IPS DF 6.9 (cell line): ENCODE results near the gene ATP1A3.

Experiments used
- DNase-seq: peaks from one replicate; pipeline ENCODE4 v3.0.0-alpha.2; 2013; ENCODE audit warnings: low read depth, low spot score
- H3K27ac ChIP-seq: one replicate; pipeline ENCODE4 v1.5.1; 2013; ENCODE audit warnings: low read length, control low read depth
- H3K27me3 ChIP-seq: 2 replicates; pipeline ENCODE4 v1.6.1; 2013; ENCODE audit warnings: mild to moderate bottlenecking, low read length; ENCODE audit not compliant: control insufficient read depth, insufficient read depth
- H3K36me3 ChIP-seq: 2 replicates; pipeline ENCODE4 v1.6.1; 2013; ENCODE audit warnings: low read length; ENCODE audit not compliant: control insufficient read depth, insufficient read depth
- H3K4me1 ChIP-seq: 2 replicates; pipeline ENCODE4 v1.6.1; 2013; ENCODE audit warnings: low read length; ENCODE audit not compliant: control insufficient read depth, insufficient read depth
- H3K4me3 ChIP-seq: 2 replicates; pipeline ENCODE4 v1.5.1; 2013; ENCODE audit warnings: mild to moderate bottlenecking, low read length
- H3K9me3 ChIP-seq: 2 replicates; pipeline ENCODE4 v1.6.1; 2013; ENCODE audit warnings: low read length, inconsistent platforms; ENCODE audit not compliant: control insufficient read depth, insufficient read depth
- WGBS: extraction: QIAGEN DNeasy Blood & Tissue Kit; methylation state at CpG from one replicate; pipeline ENCODE4 v1.1.7; 2013; ENCODE audit warnings: mixed read lengths, missing lambda C conversion rate; ENCODE audit not compliant: insufficient read length, insufficient coverage; 5-methylcytosine and 5-hydroxymethylcytosine counted together

Gene ATP1A3

GRCh38 chr19:41936416-41936850, 57.6 kb downstream of the ATP1A3 start:
- H3K4me3 ChIP-seq: no peak overlapping the region
- no CpG with 5 or more reads among the region's 8 CpGs for WGBS
- DNase-seq: no peak
- H3K4me1 ChIP-seq: peaks cover 4% of the 10 kb centered on the region
- peaks cover 61% of the 10 kb centered on the region for H3K27me3 ChIP-seq
- no peaks in the 10 kb centered on the region for H3K36me3 ChIP-seq
- no peaks in the 10 kb centered on the region for H3K9me3 ChIP-seq
- H3K27ac ChIP-seq: no peak overlapping the region

GRCh38 chr19:41935760-41936415, 58.1 kb downstream of the ATP1A3 start:
- Histone ChIP-seq H3K27ac (no peak overlapping the region), H3K9me3 (no peaks in the 10 kb centered on the region), H3K4me1 (peaks cover 4% of the 10 kb centered on the region), H3K36me3 (no peaks in the 10 kb centered on the region), H3K4me3 (no peak overlapping the region), H3K27me3 (peaks cover 61% of the 10 kb centered on the region)
- WGBS: no CpG with 5 or more reads among the region's 26 CpGs
- no peak for DNase-seq

GRCh38 chr19:41934849-41935374, 59.1 kb downstream of the ATP1A3 start:
- WGBS: no CpG with 5 or more reads among the region's 7 CpGs
- H3K4me1 ChIP-seq: peaks cover 4% of the 10 kb centered on the region

GRCh38 chr19:41933693-41934426, 60.2 kb downstream of the ATP1A3 start:
- no peak for DNase-seq
- no CpG with 5 or more reads among the region's 7 CpGs for WGBS
- Histone ChIP-seq H3K27me3 (peaks cover 74% of the 10 kb centered on the region), H3K36me3 (no peaks in the 10 kb centered on the region), H3K4me1 (peaks cover 4% of the 10 kb centered on the region), H3K4me3 (no peak overlapping the region), H3K9me3 (no peaks in the 10 kb centered on the region), H3K27ac (no peak overlapping the region)

More at GRCh38 chr19:41934849-41935374, 59.1 kb downstream of the ATP1A3 start:
- H3K36me3 ChIP-seq: no peaks in the 10 kb centered on the region
- no peaks in the 10 kb centered on the region for H3K9me3 ChIP-seq
- H3K4me3 ChIP-seq: no peak overlapping the region
- H3K27ac ChIP-seq: no peak overlapping the region
- peaks cover 66% of the 10 kb centered on the region for H3K27me3 ChIP-seq
- no peak for DNase-seq

- Histone ChIP-seq H3K4me1 (peaks cover 6% of the 10 kb centered on the region), H3K27ac (no peak overlapping the region), H3K4me3 (no peak overlapping the region), H3K36me3 (no peaks in the 10 kb centered on the region), H3K9me3 (no peaks in the 10 kb centered on the region), H3K27me3 (peaks cover 80% of the 10 kb centered on the region)
- no CpG with 5 or more reads among the region's 29 CpGs for WGBS
- no peak for DNase-seq
These were observed 61.2 kb downstream of the ATP1A3 start for GRCh38 chr19:41932720-41933332.

GRCh38 chr19:41932259-41932719, 61.7 kb downstream of the ATP1A3 start:
- peaks cover 82% of the 10 kb centered on the region for H3K27me3 ChIP-seq

GRCh38 chr19:41930926-41931592, 63.0 kb downstream of the ATP1A3 start:
- Histone ChIP-seq H3K9me3 (no peaks in the 10 kb centered on the region), H3K27ac (no peak overlapping the region), H3K36me3 (no peaks in the 10 kb centered on the region), H3K4me1 (peaks cover 6% of the 10 kb centered on the region), H3K27me3 (peaks cover 86% of the 10 kb centered on the region), H3K4me3 (no peak overlapping the region)
- DNase-seq: peak; percentile 71
- WGBS: no CpG with 5 or more reads among the region's 17 CpGs

More at GRCh38 chr19:41932259-41932719, 61.7 kb downstream of the ATP1A3 start:
- Histone ChIP-seq H3K4me1 (peaks cover 6% of the 10 kb centered on the region), H3K9me3 (no peaks in the 10 kb centered on the region), H3K4me3 (no peak overlapping the region), H3K27ac (no peak overlapping the region), H3K36me3 (no peaks in the 10 kb centered on the region)
- no CpG with 5 or more reads among the region's 11 CpGs for WGBS
- DNase-seq: no peak

GRCh38 chr19:41930322-41930722, 63.7 kb downstream of the ATP1A3 start:
- Histone ChIP-seq H3K4me1 (peaks cover 6% of the 10 kb centered on the region), H3K27me3 (peaks cover 90% of the 10 kb centered on the region), H3K27ac (no peak overlapping the region), H3K4me3 (no peak overlapping the region), H3K36me3 (no peaks in the 10 kb centered on the region), H3K9me3 (no peaks in the 10 kb centered on the region)
- DNase-seq: no peak
- WGBS: no CpG with 5 or more reads among the region's 7 CpGs

- H3K27ac ChIP-seq: no peak overlapping the region
- H3K4me3 ChIP-seq: no peak overlapping the region
- peaks cover 6% of the 10 kb centered on the region for H3K4me1 ChIP-seq
- H3K27me3 ChIP-seq: peaks cover 93% of the 10 kb centered on the region
- no CpG with 5 or more reads among the region's 14 CpGs for WGBS
- H3K9me3 ChIP-seq: no peaks in the 10 kb centered on the region
- no peak for DNase-seq
- H3K36me3 ChIP-seq: no peaks in the 10 kb centered on the region
These were observed 64.4 kb downstream of the ATP1A3 start for GRCh38 chr19:41929536-41930071.
